Renal cortical epithelial cell (primary cell): ENCODE data around the gene FADS2. TPM values are rescaled to one million over a fixed set of nuclear protein-coding genes. Genes with fewer than 3 reads are reported as not detected.
A peak's percentile ranks its signal among the peaks of the same experiment; 100 is the strongest.

Experiments
- DNase-seq: peaks from one replicate; pipeline ENCODE4 v3.0.0-alpha.2; 2011; ENCODE audit warnings: low read depth
- total RNA-seq: library from RNA; depleted of rRNA; stranded (reverse); fragments of >200 nt; gene quantifications from 2 replicates; pipeline ENCODE4 v1.2.3, GENCODE V29; 2014

FADS2 gene
- total RNA-seq, 1 donor from 2014 or later: 37.7 TPM

GRCh38 chr11:61820174-61820573 is 7.9 kb upstream of the FADS2 start:
- peak; percentile 72 for DNase-seq

- DNase-seq: no peak
Measured at GRCh38 chr11:61826930-61827570, 1.1 kb upstream of the FADS2 start.

- DNase-seq: no peak
Measured at GRCh38 chr11:61828379-61828628, 204 bp downstream of the FADS2 start.

- DNase-seq: peak; percentile 22
Measured at GRCh38 chr11:61828629-61829407, 718 bp downstream of the FADS2 start.

- no peak for DNase-seq
Measured at GRCh38 chr11:61829806-61830205, 1.7 kb downstream of the FADS2 start.

- DNase-seq: no peak
Measured at GRCh38 chr11:61830237-61831105, 2.4 kb downstream of the FADS2 start.

- no peak for DNase-seq
Measured at GRCh38 chr11:61832207-61832606, 4.1 kb downstream of the FADS2 start.

- DNase-seq: no peak
Measured at GRCh38 chr11:61832754-61833153, 4.7 kb downstream of the FADS2 start.

- DNase-seq: no peak
Measured at GRCh38 chr11:61833471-61833870, 5.4 kb downstream of the FADS2 start.

- DNase-seq: no peak
Measured at GRCh38 chr11:61833926-61834277, 5.8 kb downstream of the FADS2 start.

GRCh38 chr11:61834278-61835048 is 6.4 kb downstream of the FADS2 start:
- peak; percentile 30 for DNase-seq

- no peak for DNase-seq
Measured at GRCh38 chr11:61836193-61836592, 8.1 kb downstream of the FADS2 start.

- no peak for DNase-seq
Measured at GRCh38 chr11:61837411-61838005, 9.4 kb downstream of the FADS2 start.

GRCh38 chr11:61838501-61838900 is 10.4 kb downstream of the FADS2 start:
- no peak for DNase-seq

- no peak for DNase-seq
Measured at GRCh38 chr11:61838921-61839320, 10.8 kb downstream of the FADS2 start.

GRCh38 chr11:61839742-61840141 is 11.6 kb downstream of the FADS2 start:
- DNase-seq: no peak

GRCh38 chr11:61840371-61840770 is 12.3 kb downstream of the FADS2 start:
- DNase-seq: no peak

GRCh38 chr11:61841636-61842527 is 13.8 kb downstream of the FADS2 start:
- DNase-seq: no peak

GRCh38 chr11:61842528-61842820 is 14.4 kb downstream of the FADS2 start:
- no peak for DNase-seq

GRCh38 chr11:61844909-61845565 is 16.9 kb downstream of the FADS2 start:
- DNase-seq: no peak
